HG02623 (cell line): ENCODE data around the gene GMDS.

ENCODE experiments used
- ATAC-seq: cut with Tn5 transposase; IDR thresholded peaks from one replicate; pipeline ENCODE4 v1.9.1; 2021; ENCODE audit warnings: moderate library complexity; ENCODE audit not compliant: unreplicated experiment

The GMDS gene

DNA sequence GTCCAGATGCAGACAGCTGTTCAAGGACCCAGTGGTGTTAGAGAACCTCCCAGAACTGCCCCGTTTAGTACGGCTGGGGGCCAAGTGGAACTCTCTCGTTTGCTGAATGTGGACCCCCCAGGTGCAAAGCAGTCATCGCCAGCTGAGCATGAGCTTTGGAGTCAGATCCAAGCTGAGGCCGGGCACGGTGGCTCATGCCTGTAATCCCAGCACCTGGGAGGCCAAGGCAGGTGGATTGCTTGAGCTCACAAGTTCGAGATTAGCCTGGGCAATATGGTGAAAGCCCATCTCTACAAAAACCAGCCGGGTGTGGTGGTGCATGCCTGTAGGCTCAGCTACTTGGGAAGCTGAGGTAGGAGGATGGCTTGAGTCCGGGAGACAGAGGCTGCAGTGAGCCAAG is 606.0 kb downstream of the GMDS start:
- ATAC-seq, result no peak

GRCh38 chr6:1636971-1637871 is 608.2 kb downstream of the GMDS start:
- no peak for ATAC-seq

DNA sequence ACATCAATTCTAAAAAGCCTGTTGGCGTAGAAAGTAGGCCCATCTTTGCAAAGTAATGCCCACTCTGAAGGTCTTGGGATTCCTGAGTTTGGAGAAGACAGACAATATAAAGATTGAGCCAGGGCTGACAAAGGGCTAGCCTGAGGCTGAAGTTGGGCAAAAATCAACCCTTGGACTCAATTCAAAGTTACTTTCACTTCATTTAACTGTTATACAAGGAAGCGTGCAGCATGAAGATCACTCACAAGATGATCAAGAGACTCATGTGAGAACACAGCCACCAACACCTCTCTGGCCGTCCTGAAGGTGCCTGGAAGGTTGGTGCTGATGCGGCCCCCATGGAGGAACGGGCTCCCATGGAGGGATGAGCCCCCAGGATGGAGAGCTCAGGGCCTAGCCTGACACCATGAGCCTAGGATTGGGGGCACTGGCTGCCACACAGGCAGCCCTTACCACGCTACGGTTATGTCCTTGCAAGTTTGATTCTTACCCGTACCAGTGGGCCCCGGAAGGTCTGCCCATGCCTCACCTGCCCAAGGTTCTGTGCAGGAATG is 609.1 kb downstream of the GMDS start:
- no peak for ATAC-seq

GRCh38 chr6:1635305-1636010 is 609.9 kb downstream of the GMDS start:
- ATAC-seq, result no peak

DNA sequence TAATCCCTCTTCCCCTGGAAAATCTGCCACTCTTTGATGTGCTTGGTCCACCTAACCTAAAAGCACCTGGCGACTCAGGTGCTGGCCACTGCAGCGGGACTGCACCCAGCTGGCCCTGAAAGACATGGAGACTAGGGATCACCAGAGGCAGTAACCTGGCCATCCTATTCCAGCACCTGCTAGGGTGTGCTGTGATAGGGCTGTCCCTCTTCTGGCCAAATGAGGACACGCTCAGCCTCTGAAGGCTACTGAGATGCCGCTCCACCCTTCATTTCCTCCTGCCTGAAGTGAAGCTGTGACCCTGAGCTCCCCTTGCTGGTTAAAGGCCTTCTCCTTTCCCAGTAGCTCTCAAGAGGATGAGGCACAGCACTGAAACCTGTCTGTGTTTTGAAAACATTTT is 611.3 kb downstream of the GMDS start:
- no peak for ATAC-seq

DNA sequence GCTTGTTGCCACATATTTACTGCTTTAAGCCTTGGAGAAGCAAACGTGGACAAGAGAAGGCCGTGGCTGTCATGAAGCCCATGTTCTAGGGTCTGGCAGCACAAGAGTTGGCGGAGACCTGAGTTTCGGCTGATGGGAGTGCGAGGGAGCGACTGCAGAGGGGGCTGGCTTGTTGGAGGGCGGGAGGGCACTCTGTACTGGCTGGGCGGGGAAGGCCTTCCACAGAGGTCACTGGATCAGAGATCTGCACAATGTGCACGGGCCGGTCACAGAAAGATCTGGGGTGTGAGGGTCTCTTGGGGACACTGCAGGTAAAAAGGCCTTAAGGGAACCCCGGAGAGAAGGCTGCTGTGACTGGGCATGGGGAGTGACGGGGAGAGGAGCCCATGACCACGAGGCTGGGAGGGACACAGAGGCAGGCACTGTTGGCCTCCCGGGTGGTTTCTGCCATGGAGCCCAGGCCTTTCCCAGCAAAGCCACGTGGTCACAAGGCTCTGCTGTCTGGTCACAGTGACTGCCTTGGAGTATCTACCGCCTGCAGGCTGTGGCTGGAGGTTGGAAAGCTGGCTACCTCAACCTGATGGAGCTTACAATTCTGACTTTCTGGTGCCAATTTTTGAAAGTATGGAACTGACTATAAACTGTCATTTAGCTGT is 611.9 kb downstream of the GMDS start:
- no peak for ATAC-seq

- no peak for ATAC-seq
Measured at GRCh38 chr6:1631251-1631650, 614.2 kb downstream of the GMDS start.

DNA sequence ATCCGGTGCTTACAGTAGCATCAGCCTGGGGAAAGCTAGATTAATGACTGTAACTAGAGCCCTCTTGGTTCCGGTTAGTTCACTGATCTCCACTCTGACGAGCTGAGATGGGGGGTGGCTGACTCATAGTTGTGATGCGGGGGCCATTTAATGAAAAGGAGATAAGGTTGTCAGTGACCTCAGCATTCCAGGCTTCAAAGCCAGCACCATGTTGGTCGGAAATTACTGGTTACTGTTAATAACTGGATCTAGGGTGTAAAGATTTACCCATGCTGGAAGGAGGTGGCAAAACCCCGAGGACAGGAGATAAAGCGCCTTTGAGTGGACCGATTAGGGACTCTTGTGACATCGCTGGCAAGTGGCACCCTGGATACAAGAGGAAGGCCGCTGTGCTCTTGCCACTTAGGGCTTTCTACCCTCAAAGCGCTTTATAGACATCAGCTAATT is 614.6 kb downstream of the GMDS start:
- no peak for ATAC-seq

DNA sequence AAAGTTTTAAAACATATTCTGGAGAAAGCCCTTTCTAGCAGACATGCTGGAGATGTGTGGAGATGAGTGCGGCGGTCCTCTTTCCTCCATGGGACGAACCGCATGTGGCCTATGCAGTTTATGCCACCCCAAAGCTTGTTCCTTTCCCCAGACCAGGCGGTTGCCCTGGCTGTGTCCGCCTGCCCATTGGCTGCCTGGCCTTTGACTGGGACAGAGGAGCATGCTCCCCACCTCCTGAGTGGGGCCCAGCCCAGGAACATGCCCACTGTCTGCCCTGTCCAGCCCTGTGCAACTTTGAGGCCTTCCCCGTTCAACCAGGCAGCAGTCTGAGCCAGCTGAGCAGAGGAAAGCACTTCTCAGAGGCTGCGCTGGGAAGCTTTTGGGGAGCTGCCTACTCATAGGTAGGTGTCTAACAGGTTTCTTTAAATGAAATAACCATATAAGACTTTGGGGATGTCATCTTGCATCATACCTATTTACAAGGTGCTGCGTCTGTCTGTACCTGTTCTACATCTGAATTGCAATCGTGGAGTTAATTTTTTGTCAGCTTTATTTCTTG is 615.1 kb downstream of the GMDS start:
- no peak for ATAC-seq

- ATAC-seq, result no peak
Measured at GRCh38 chr6:1629316-1629715, 616.1 kb downstream of the GMDS start.

DNA sequence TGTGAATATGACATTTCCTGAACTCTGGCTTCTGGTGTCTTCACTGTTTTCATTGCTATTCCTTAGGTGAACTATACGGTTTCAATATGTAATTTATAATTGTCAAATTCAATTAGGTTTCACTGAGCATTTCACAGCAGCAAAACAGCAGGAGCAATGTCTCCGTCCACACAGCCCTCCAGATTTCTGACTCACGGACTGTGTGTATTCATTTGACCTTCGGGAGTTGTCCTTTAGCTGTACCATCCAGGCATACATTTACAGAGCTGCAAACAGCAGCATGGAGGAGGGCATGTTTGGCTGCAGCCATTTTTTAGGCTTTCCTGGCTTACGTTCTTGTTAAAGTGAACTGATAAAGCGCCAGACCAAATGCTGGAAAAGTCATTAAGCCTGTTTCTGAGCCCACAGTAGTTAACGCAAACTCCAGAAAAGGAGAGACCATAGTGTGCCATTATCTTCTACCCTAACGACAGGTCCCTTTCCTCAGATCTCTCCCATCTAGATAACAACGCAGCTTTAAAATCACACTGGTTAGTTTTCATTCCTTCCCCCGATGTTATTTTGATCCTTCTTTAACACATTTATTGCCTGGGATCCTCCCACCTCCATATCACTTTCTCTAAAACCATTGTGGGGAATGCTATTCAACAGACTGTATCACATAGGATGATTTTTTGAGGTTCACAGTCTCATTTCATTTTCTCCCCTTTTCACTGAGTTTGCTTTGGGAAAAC is 617.4 kb downstream of the GMDS start:
- ATAC-seq, result no peak

DNA sequence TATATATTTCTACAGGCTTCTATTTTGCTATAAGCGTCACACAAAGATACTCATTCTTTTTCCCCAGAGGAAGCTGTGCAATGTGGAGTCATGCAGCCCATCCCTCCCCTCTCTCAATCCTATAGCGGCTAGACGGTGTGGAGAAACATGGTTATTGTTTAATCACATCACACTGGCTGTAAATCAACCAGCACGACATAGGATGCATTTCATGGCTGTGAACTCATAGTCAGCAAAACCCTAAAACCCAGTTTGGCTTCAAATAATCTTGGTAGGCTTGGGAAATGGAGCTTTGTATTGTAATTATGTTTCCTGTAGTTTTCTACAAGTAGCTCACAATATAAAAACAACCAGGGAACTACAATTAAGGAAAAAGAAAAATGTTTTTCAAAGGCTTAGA is 618.9 kb downstream of the GMDS start:
- ATAC-seq, result no peak

- no peak for ATAC-seq
Measured at GRCh38 chr6:1625794-1626435, 619.5 kb downstream of the GMDS start.

DNA sequence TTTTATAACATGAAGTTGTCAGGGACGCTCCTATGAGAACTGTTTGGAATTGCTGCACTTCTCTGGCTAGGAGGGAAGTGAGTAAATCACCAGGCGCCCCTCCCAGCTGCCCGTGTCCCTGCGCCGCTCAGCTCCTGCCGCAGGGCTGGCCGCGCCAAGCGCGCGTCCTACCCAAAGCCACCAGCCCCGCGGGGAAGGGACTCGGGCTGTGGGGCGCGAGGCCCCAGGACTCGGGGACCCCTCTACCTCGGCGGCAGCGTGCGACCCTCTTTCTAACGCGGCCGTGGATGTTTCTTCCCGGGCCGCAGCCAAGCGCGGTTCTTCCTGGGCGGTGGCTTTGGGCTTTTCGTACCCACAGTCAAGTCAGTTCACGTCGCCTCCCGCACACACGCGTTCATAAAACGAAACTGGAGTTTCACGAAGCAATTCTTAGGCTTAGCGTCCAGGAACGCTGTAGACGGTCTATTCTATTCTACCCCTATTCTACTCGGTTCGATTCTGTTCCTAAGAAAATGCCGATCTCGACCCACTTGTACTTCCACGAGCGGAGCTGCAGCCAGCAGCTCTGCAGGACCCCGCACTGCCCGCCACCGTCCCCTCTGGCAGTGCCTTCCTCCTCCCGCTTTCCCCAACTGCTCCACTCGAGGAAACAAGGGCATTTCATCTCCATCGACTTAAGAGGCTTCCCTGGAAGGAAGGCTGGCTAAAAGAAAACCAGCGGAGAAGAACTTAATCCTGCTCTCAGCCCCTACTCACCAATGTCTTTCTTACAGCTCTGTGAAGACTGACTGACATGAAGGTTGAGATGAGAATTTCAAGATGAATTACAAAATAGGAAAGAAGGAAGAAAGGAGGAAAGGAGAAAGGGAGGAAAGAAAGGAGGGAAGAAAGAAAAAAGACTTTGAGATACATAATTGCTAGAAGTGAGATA is 620.3 kb downstream of the GMDS start:
- no peak for ATAC-seq

GRCh38 chr6:1624058-1624850 is 621.2 kb downstream of the GMDS start:
- ATAC-seq, result no peak

DNA sequence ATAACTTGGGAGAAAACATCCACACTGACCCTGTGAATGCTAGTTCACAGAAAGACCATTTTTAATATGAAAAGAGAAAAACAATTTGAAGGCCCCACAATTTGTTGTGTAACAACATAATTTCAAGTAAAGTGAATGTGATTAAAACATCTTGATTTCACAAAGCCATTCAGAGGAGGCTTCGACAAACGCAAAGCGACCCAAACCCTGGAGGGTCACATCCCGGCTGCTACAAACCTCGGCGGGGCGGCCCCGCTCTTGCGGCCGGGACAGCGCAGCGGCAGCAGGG is 621.7 kb downstream of the GMDS start:
- ATAC-seq, result no peak

DNA sequence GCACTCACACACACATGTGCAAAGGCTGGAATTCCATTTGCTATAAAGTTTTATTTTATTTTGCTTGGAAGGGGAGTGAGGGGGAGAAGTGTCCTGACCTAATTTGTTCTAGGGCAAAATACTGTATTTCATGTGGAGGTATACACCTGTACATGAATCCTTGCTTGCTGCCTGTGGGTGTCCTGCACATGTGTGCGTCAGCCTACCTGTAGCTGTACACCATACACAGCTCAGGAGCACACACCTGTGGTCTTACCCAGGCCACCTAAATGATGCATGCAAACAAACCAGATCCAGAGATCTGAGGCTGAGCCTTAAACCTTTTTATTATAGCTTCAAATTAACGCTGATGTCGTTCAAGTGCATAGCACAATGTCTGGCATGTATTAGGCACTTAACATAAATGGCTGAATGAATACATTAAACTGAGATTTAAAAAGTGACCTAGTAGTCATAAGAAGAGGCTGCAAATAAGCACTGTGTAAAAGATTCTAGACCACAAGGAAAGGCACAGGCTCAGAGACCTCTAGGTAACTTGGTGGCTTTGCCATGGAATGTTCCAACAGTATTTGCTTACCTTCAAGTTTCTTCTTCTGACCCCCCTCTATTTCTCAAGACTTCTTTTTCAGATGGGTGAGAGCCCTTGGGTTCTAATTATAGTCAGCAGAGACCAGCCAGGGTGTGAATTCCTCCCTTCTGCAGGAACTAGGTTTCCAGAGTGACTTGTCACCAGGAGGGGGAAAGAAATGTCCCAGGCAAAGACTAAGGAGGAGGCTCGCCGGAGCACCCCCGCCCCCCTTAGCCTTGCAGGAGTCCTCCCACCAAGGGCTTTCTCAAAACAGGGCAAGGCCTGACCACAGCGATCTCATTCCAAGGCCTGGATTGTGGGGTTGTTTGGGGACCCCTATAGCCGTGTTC is 622.3 kb downstream of the GMDS start:
- ATAC-seq, result no peak
